ENCODE data around the gene PARD3.

DNA sequence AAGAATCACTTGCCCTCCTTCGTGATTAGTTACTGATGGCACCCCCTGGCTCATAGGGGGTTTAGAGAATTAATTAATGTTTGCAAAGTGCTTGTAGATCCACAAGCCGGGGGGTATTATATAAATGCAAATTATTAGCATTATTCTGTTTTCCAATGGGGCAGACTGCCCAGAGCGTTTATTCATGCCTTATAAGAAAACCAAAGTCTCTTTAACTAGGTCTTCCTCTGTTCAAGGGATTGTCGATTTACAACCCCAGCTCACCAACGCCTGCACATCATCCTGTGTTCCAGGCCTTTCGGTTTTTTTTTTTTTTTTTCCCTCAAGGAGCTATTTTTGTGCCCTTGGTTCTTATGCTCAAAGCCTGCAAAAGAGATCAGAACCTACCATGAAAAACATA, 630.7 kb downstream of the PARD3 start:
- no peak for TF ChIP-seq CTCF (IDR thresholded peaks at IDR 0.05)
- no peak for TF ChIP-seq POLR2A (IDR thresholded peaks at IDR 0.05)
